Fibroblast of mammary gland (primary cell): Measurements from ENCODE around the gene FLYWCH2.

Source experiments
- DNase-seq: peaks from one replicate; pipeline ENCODE4 v3.0.0-alpha.2; 2010; ENCODE audit warnings: low read depth
- H3K4me3 ChIP-seq: 2 replicates; pipeline ENCODE4 v1.5.1; 2011; ENCODE audit warnings: low read depth, mild to moderate bottlenecking, low read length, moderate library complexity; ENCODE audit not compliant: control insufficient read depth
- TF ChIP-seq, protein P1 (sequence below): conservative IDR thresholded peaks from 2 replicates; pipeline ENCODE4 v1.5.1; 2011; ENCODE audit warnings: low read depth, low read length, inconsistent platforms; ENCODE audit not compliant: control insufficient read depth, insufficient read depth

FLYWCH2 gene

DNA sequence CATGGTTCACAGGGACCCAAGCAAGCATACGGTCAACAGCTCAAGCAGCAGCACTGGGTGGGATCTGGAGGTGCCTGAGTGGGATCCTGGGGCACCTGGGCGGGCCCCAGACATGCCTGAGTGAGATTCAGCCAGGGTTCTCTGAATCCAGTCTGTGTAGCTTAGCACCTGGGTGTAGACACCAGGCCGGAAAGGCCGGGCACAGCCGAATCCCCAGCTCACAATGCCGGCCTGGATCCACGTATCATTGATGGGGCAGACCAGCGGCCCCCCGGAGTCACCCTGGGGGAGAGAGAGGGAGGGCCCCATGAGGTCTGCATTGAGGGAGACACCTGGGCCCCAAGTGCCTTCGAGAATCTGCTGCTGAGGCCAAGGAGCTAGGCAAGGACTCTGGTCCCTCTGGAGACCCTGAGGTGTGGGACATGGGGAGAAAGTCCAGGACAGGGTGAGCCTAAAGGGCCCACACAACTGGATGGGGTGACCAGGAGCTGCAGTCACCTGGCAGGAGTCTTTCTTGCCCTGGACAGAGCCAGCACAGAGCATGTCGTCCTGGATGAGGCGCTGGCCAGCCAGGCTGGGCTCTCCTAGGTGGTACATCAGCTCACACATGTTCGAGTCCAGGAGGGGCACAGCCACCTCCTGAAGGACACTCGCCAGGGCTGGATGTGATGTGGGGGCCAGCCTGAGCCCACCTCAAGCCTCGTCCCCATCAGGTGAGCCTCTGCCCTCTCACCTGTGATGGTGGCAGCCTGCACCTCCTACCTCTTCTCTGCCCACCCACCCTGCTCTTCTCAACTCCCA, 43.2 kb upstream of the FLYWCH2 start:
- no peak overlapping the region for H3K4me3 ChIP-seq
- DNase-seq = no peak
- TF ChIP-seq, protein P1, sequence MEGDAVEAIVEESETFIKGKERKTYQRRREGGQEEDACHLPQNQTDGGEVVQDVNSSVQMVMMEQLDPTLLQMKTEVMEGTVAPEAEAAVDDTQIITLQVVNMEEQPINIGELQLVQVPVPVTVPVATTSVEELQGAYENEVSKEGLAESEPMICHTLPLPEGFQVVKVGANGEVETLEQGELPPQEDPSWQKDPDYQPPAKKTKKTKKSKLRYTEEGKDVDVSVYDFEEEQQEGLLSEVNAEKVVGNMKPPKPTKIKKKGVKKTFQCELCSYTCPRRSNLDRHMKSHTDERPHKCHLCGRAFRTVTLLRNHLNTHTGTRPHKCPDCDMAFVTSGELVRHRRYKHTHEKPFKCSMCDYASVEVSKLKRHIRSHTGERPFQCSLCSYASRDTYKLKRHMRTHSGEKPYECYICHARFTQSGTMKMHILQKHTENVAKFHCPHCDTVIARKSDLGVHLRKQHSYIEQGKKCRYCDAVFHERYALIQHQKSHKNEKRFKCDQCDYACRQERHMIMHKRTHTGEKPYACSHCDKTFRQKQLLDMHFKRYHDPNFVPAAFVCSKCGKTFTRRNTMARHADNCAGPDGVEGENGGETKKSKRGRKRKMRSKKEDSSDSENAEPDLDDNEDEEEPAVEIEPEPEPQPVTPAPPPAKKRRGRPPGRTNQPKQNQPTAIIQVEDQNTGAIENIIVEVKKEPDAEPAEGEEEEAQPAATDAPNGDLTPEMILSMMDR = no peak

DNA sequence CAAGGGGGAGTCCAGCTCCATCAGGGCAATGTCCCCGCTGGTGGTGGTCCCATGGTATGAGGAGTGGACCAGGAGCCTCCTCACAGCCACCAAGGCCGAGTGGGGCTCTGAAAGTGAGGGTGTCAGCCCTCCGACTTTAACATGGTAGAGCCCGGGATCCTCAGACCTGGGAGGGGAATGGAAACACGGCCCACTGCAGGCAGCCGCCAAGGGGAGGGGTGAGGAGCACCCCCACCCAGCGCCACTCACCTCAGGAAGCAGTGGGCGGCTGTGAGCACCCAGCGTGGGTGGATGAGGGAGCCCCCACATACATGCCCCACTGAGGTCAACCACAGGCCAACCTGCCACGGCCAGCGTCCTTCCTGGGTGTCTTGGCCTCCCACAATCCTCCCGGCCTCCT, 42.1 kb upstream of the FLYWCH2 start:
- DNase-seq = no peak
- TF ChIP-seq, protein P1 = no peak
- H3K4me3 ChIP-seq = no peak overlapping the region

DNA sequence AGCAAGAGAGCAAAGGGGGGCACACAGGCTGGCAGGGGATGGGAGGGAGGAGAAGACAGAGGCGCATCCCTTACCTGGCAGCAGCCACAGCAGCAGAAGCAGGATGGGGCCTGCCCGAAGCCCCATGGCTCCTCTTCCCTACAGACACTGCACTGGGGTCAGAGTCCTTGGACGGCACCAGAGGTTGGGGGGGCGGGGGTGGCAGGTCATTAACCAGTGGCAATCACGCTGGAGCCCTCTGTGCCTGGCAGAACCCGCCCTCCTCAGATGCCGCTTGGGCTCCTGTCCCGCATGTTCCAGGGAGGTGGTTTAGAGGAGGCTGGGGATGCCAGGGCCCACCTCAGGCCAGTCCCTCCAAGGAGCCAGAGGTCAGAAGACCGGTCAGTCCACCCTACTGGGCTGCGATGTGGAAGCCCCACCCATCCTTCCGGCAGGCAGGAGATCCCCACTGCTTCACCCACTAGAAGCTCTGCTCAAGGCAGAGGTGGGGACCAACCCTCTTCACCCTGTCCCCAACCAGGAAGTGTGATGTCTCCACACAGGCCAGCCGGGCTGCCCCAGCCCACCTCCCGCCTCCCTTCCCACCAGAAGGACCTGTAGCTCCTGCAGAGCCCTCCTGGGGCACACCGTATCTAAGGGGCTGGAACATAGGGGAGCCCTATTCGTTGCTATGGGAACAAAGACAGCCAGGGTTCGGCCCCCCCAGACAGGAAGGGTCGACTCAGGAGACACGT, 41.2 kb upstream of the FLYWCH2 start:
- peak overlapping the region; percentile 27 for H3K4me3 ChIP-seq
- TF ChIP-seq, protein P1 = no peak
- no peak for DNase-seq

DNA sequence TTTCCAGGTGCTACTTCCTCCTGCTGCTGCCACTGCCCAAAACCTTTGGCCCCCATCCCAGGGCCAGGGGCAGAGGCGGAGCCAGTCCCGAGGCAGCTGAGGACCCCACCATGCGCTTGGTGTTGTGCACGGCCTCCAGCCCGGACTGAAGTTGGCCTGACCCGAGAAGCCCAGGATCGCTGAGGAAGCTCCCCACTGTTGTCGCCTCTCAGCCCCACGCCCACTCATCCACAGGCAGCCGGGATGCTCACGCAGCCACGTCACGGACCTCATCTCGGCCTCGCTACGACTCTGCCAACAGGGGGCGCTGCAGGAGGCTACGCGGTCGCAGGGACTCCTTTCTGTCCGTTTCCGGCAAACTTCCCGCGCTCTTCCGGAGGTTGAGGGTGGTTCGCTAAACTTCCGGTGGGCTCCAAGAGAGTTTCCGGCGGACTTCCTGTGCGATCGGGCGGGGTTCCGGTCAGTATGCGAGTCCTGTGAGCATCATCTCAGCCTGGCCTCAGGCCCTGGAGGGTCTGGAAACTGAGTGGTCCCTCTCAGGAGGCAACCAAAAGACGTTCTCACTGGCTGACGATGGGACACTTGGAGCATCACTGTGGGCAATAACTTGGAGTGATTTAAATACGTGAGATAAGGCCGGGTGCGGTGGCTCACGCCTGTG, 40.5 kb upstream of the FLYWCH2 start:
- H3K4me3 ChIP-seq = peak overlapping the region; percentile 27
- TF ChIP-seq, protein P1 = peak; percentile 60
- peak; percentile 76 for DNase-seq

DNA sequence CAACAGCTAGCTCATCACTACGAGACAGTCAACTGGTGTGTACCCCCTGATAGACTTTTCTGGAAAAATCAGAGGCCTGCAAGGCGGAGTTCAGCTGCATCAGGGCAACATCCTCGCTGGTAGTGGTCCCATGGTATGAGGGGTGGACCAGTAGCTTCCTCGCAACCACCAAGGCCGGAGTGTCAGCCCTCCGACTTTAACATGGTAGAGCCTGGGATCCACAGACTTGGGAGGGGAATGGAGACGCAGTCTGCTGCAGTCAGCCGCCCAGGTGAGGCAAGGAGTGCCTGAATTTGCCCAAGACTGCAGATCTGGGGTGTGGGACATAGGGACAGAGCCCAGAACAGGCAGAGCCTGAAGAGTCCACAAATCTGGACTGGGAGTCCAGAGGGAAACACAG, 39.5 kb upstream of the FLYWCH2 start:
- TF ChIP-seq, protein P1 = no peak
- DNase-seq = no peak

DNA sequence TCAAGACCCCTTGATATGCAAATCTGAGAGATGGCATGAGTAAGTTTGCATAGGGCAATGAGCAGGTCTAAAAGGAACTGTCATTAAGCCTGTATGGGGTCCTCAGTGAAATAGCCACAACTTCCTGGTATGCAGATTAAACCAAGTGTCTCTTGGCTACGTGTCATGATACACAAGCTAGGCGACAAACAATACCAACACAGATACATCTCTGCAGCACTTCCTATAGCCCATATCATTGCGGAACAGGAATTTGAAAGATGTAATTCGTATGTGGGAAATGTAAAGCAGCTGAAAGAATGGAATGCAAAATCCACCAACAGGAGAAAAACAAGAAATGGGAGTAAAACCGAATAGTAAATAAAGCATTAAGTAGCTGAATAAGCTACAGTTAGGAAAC, 37.9 kb upstream of the FLYWCH2 start:
- DNase-seq = no peak

More for the DNA sequence above, 39.5 kb upstream of the FLYWCH2 start:
- no peak overlapping the region for H3K4me3 ChIP-seq

More for the DNA sequence above, 37.9 kb upstream of the FLYWCH2 start:
- no peak overlapping the region for H3K4me3 ChIP-seq
- TF ChIP-seq, protein P1 = no peak
